ENCODE results near the gene DENND1B. TPM values are rescaled to one million over a fixed set of nuclear protein-coding genes. Genes with fewer than 3 reads are reported as not detected.
"Not testable (repeated sequence)": the region's sequence is repeated elsewhere in the genome, so short reads cannot be mapped to it uniquely, and the experiment has no call there.

The DENND1B gene
- total RNA-seq, 1 experiment from 2014 or later = 9.6 TPM

DNA sequence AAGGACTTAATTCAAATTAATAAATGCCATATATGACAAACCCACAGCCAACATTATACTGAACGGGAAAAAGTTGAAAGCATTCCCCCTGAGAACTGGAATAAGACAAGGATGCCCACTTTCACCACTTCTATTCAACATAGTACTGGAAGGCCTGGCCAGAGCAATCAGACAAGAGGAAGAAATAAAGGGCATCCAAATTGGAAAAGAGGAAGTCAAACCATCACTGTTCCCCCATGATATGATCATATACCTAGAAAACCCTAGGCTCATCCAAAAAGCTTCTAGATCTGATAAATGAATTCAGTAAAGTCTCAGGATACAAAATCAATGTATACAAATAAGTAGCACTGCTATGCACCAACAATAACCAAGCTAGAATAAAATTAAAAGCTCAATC is 283.8 kb downstream of the DENND1B start:
- RAD21 ChIA-PET (ENCODE audit: low non-redundant PET in 1 of 2, low total read pairs in 2 of 2, uncharacterized antibody in 2 of 2, unreplicated experiment in 2 of 2); DNase-seq (ENCODE audit: low read depth, low spot score); H3K4me1 ChIP-seq (ENCODE audit: control insufficient read depth in 1 of 2, insufficient read depth in 2 of 2, low read length in 2 of 2); POLR2A ChIA-PET; CTCF ChIA-PET; intact Hi-C loops (cut with micrococcal nuclease); H3K36me3 ChIP-seq (ENCODE audit: control insufficient read depth in 1 of 2, insufficient read depth in 2 of 2, low read length in 2 of 2); ATAC-seq; H2AFZ ChIP-seq (ENCODE audit: low read depth, low read length, poor library complexity, severe bottlenecking); H3K9me3 ChIP-seq (ENCODE audit: control insufficient read depth in 1 of 2, insufficient read depth in 1 of 2, low read depth in 1 of 2, low read length in 2 of 2); H3K27ac ChIP-seq (ENCODE audit: low read depth, low read length); H3K9ac ChIP-seq (ENCODE audit: low read length); H3K9me2 ChIP-seq (ENCODE audit: insufficient read depth); H3K79me2 ChIP-seq (ENCODE audit: insufficient read depth, low read length); H3K27me3 ChIP-seq (ENCODE audit: insufficient read depth, low read length); H3K4me2 ChIP-seq (ENCODE audit: low read length); H3K4me3 ChIP-seq (replicated peaks in 1 of 2; ENCODE audit: low read depth in 1 of 2, low read length in 2 of 2); H4K20me1 ChIP-seq (ENCODE audit: insufficient read depth); BruUV-seq (replicated peaks): not testable (repeated sequence)

DNA sequence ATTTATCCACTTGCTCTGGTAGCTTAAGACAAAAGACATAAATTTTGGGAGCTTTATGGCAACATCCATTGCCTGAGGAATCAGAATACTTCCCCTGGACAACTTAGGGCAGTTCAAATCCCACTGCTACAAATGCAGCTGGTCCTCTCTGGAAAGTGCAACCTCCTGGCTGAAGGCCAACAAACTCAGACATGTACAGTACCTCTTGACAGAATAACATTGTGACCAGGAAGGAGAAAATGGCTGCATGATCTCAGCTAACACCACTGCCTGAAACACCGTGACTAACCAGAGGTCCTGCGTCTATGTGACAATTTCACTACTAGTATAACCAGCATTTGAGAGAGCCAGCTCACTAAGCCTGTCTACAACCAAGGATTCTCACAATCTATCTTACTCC is 288.3 kb downstream of the DENND1B start:
- CTCF ChIA-PET = no interaction called here
- Histone ChIP-seq H3K9me2 (ENCODE audit: insufficient read depth) (no peaks in the 10 kb centered on the region), H4K20me1 (ENCODE audit: insufficient read depth) (no peaks in the 10 kb centered on the region), H3K9ac (ENCODE audit: low read length) (no peak overlapping the region), H3K36me3 (ENCODE audit: control insufficient read depth in 1 of 2, insufficient read depth in 2 of 2, low read length in 2 of 2) (no peaks in the 10 kb centered on the region), H3K9me3 (ENCODE audit: control insufficient read depth in 1 of 2, insufficient read depth in 1 of 2, low read depth in 1 of 2, low read length in 2 of 2) (no peaks in the 10 kb centered on the region), H3K4me2 (ENCODE audit: low read length) (no peak overlapping the region), H3K4me1 (ENCODE audit: control insufficient read depth in 1 of 2, insufficient read depth in 2 of 2, low read length in 2 of 2) (no peaks in the 10 kb centered on the region), H2AFZ (ENCODE audit: low read depth, low read length, poor library complexity, severe bottlenecking) (no peak overlapping the region), H3K27ac (ENCODE audit: low read depth, low read length) (no peak overlapping the region), H3K4me3 (replicated peaks in 1 of 2; ENCODE audit: low read depth in 1 of 2, low read length in 2 of 2) (no peak overlapping the region), H3K27me3 (ENCODE audit: insufficient read depth, low read length) (no peaks in the 10 kb centered on the region), H3K79me2 (ENCODE audit: insufficient read depth, low read length) (no peaks in the 10 kb centered on the region)
- RAD21 ChIA-PET (ENCODE audit: low non-redundant PET in 1 of 2, low total read pairs in 2 of 2, uncharacterized antibody in 2 of 2, unreplicated experiment in 2 of 2) = no interaction called here
- POLR2A ChIA-PET = no interaction called here
- no TSS peak for BruUV-seq (replicated peaks)
- no peak for TF ChIP-seq EZH2phosphoT487 (IDR thresholded peaks at IDR 0.05; ENCODE audit: borderline replicate concordance)
- TF ChIP-seq CBX3 (IDR thresholded peaks at IDR 0.05; ENCODE audit: low read depth) = no peak
- TF ChIP-seq ZBTB33 (IDR thresholded peaks at IDR 0.05; ENCODE audit: extremely low read depth, insufficient replicate concordance, low read length) = no peak
- no peak for TF ChIP-seq ZFX (IDR thresholded peaks at IDR 0.05)
- no peak for TF ChIP-seq YY1 (IDR thresholded peaks at IDR 0.05; ENCODE audit: extremely low read depth, insufficient replicate concordance, low read depth, low read length)
- TF ChIP-seq JUND (IDR thresholded peaks at IDR 0.05) = no peak
- TF ChIP-seq MAX (IDR thresholded peaks at IDR 0.05) = no peak
- TF ChIP-seq EGR1 (IDR thresholded peaks at IDR 0.05; ENCODE audit: low read depth) = no peak
- TF ChIP-seq ATF3 (IDR thresholded peaks at IDR 0.05) = no peak
- TF ChIP-seq FOSL1 (IDR thresholded peaks at IDR 0.05; ENCODE audit: low read depth) = no peak
- no peak for TF ChIP-seq RAD21 (IDR thresholded peaks at IDR 0.05; ENCODE audit: low read depth)
- no peak for TF ChIP-seq TCF7L2 (IDR thresholded peaks at IDR 0.05; ENCODE audit: borderline replicate concordance, extremely low read depth, insufficient read depth, insufficient read length)
- TF ChIP-seq ELF1 (IDR thresholded peaks at IDR 0.05; ENCODE audit: borderline replicate concordance, low read depth) = no peak
- no peak for TF ChIP-seq SP1 (IDR thresholded peaks at IDR 0.05; ENCODE audit: low read depth)
- TF ChIP-seq SIN3A (IDR thresholded peaks at IDR 0.05; ENCODE audit: low read depth) = no peak
- no peak for TF ChIP-seq POLR2A (IDR thresholded peaks at IDR 0.05; ENCODE audit: borderline replicate concordance, extremely low read depth, insufficient read depth, insufficient read length)
- ATAC-seq (no peak), DNase-seq (ENCODE audit: low read depth, low spot score) (no peak)
- intact Hi-C loops (cut with micrococcal nuclease) = no loop called here

All from HCT116 (cell line).